Heart left ventricle (tissue), 13 donors: Measurements from ENCODE around the gene KIF2A.

Source experiments
- POLR2A ChIP-seq, 2 donors: fragments of 450-650 bp; IDR thresholded peaks; one replicate each; pipeline ENCODE4 v1.6.1; 2017; ENCODE audit warnings: antibody characterized with exemption in 2 of 2, mild to moderate bottlenecking in 2 of 2, moderate library complexity in 2 of 2
- TF ChIP-seq, protein P1 (sequence below), 12 donors: fragments of 200-600 bp; sonication (generic) in 4 of 12; IDR thresholded peaks; one replicate each; pipeline versions ENCODE4 v1.5.0 to v1.8.0; 2018 to 2022; ENCODE audit warnings: antibody characterized with exemption in 12 of 12, mild to moderate bottlenecking in 5 of 12
- donor health status: ischemic (EF 13 %, LVEDD 7.1; RV severe dilation, severe dysfunction).
- donor health status: DM: no; HTN: yes; CAD: no.
- donor health status: DM: no; HTN: no; CAD: no.
- donor health status: ischemic (EF 25% LVEDD 6.9; RV normal size, moderate dysfunction).
- donor health status: ischemic (EF 25% LVEDD 5.7; RV mildly dilated, moderate dysfunction).
- donor health status: ischemic (EF 35%, LVEDD 5.7; RV mildly dilated, moderate dysfunction).
- donor health status: nonischemic (EF 11% LVEDD 7.7; RV severe dilation, severe dysfunction).
- donor health status: DM: yes; HTN: yes; CAD: no.
- donor health status: PGD.
- donor health status: ischemic (EF 29% LVEDD 5.4; RV normal size, mild dysfunction).
- donor health status: nonischemic (EF 23%, LVEDD 6.1; RV moderate dilation, normal function).

- TF ChIP-seq, protein P1, sequence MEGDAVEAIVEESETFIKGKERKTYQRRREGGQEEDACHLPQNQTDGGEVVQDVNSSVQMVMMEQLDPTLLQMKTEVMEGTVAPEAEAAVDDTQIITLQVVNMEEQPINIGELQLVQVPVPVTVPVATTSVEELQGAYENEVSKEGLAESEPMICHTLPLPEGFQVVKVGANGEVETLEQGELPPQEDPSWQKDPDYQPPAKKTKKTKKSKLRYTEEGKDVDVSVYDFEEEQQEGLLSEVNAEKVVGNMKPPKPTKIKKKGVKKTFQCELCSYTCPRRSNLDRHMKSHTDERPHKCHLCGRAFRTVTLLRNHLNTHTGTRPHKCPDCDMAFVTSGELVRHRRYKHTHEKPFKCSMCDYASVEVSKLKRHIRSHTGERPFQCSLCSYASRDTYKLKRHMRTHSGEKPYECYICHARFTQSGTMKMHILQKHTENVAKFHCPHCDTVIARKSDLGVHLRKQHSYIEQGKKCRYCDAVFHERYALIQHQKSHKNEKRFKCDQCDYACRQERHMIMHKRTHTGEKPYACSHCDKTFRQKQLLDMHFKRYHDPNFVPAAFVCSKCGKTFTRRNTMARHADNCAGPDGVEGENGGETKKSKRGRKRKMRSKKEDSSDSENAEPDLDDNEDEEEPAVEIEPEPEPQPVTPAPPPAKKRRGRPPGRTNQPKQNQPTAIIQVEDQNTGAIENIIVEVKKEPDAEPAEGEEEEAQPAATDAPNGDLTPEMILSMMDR (IDR thresholded peaks at IDR 0.05), result no peak
- no peak for TF ChIP-seq POLR2A (IDR thresholded peaks at IDR 0.05)
Measured at GRCh38 chr5:62369039-62369438, 63.0 kb downstream of the KIF2A start.
